Measurements from ENCODE around the gene LNPK. TPM values are rescaled to one million over a fixed set of nuclear protein-coding genes. Genes with fewer than 3 reads are reported as not detected.

LNPK gene
- polyA plus RNA-seq, 1 donor, result 17.9 TPM

- no peak overlapping the region for H3K27ac ChIP-seq (ENCODE audit: low read length)
- no peaks in the 10 kb centered on the region for H3K27me3 ChIP-seq (ENCODE audit: control insufficient read depth, insufficient read depth, low read length)
- peaks cover 6% of the 10 kb centered on the region for H3K36me3 ChIP-seq (ENCODE audit: control insufficient read depth, insufficient read depth, low read length)
- H3K4me3 ChIP-seq (ENCODE audit: low read length), result no peak overlapping the region
- 91% methylated on average over 3 of the region's 3 CpGs for WGBS (ENCODE audit: insufficient coverage, low lambda C conversion rate)
- H3K9me3 ChIP-seq (ENCODE audit: control insufficient read depth, low read depth, low read length), result no peaks in the 10 kb centered on the region
- no peak for DNase-seq
- H3K4me1 ChIP-seq (ENCODE audit: control insufficient read depth, insufficient read depth, low read length), result no peaks in the 10 kb centered on the region
Measured at GRCh38 chr2:175941699-175942098, 60.4 kb downstream of the LNPK start.

GRCh38 chr2:175937216-175937615, 64.9 kb downstream of the LNPK start:
- no peak overlapping the region for H3K4me3 ChIP-seq (ENCODE audit: low read length)
- no peaks in the 10 kb centered on the region for H3K9me3 ChIP-seq (ENCODE audit: control insufficient read depth, low read depth, low read length)
- DNase-seq, result no peak
- no peaks in the 10 kb centered on the region for H3K4me1 ChIP-seq (ENCODE audit: control insufficient read depth, insufficient read depth, low read length)
- H3K27me3 ChIP-seq (ENCODE audit: control insufficient read depth, insufficient read depth, low read length), result no peaks in the 10 kb centered on the region
- H3K36me3 ChIP-seq (ENCODE audit: control insufficient read depth, insufficient read depth, low read length), result peaks cover 9% of the 10 kb centered on the region
- 86% methylated on average over 1 of the region's 2 CpGs for WGBS (ENCODE audit: insufficient coverage, low lambda C conversion rate)
- H3K27ac ChIP-seq (ENCODE audit: low read length), result no peak overlapping the region

- WGBS (ENCODE audit: insufficient coverage, low lambda C conversion rate), result 100% methylated on average over 1 of the region's 3 CpGs
- H3K27me3 ChIP-seq (ENCODE audit: control insufficient read depth, insufficient read depth, low read length), result no peaks in the 10 kb centered on the region
- no peaks in the 10 kb centered on the region for H3K4me1 ChIP-seq (ENCODE audit: control insufficient read depth, insufficient read depth, low read length)
- no peak overlapping the region for H3K4me3 ChIP-seq (ENCODE audit: low read length)
- H3K9me3 ChIP-seq (ENCODE audit: control insufficient read depth, low read depth, low read length), result no peaks in the 10 kb centered on the region
- no peak overlapping the region for H3K27ac ChIP-seq (ENCODE audit: low read length)
- H3K36me3 ChIP-seq (ENCODE audit: control insufficient read depth, insufficient read depth, low read length), result peaks cover 9% of the 10 kb centered on the region
- no peak for DNase-seq
Measured at GRCh38 chr2:175935289-175936181, 66.5 kb downstream of the LNPK start.

- Histone ChIP-seq H3K27ac (ENCODE audit: low read length) (no peak overlapping the region), H3K9me3 (ENCODE audit: control insufficient read depth, low read depth, low read length) (no peaks in the 10 kb centered on the region), H3K36me3 (ENCODE audit: control insufficient read depth, insufficient read depth, low read length) (peaks cover 9% of the 10 kb centered on the region), H3K4me1 (ENCODE audit: control insufficient read depth, insufficient read depth, low read length) (no peaks in the 10 kb centered on the region), H3K4me3 (ENCODE audit: low read length) (no peak overlapping the region), H3K27me3 (ENCODE audit: control insufficient read depth, insufficient read depth, low read length) (no peaks in the 10 kb centered on the region)
- WGBS (ENCODE audit: insufficient coverage, low lambda C conversion rate), result 100% methylated on average over 1 of the region's 2 CpGs
- no peak for DNase-seq
Measured at GRCh38 chr2:175932675-175933074, 69.4 kb downstream of the LNPK start.

- no CpG with 5 or more reads among the region's 2 CpGs for WGBS (ENCODE audit: insufficient coverage, low lambda C conversion rate)
- no peaks in the 10 kb centered on the region for H3K9me3 ChIP-seq (ENCODE audit: control insufficient read depth, low read depth, low read length)
- H3K4me1 ChIP-seq (ENCODE audit: control insufficient read depth, insufficient read depth, low read length), result no peaks in the 10 kb centered on the region
- peaks cover 4% of the 10 kb centered on the region for H3K36me3 ChIP-seq (ENCODE audit: control insufficient read depth, insufficient read depth, low read length)
- H3K4me3 ChIP-seq (ENCODE audit: low read length), result no peak overlapping the region
- no peaks in the 10 kb centered on the region for H3K27me3 ChIP-seq (ENCODE audit: control insufficient read depth, insufficient read depth, low read length)
- H3K27ac ChIP-seq (ENCODE audit: low read length), result no peak overlapping the region
- no peak for DNase-seq
Measured at GRCh38 chr2:175931805-175932204, 70.3 kb downstream of the LNPK start.

- Histone ChIP-seq H3K4me3 (ENCODE audit: low read length) (no peak overlapping the region), H3K9me3 (ENCODE audit: control insufficient read depth, low read depth, low read length) (no peaks in the 10 kb centered on the region), H3K27me3 (ENCODE audit: control insufficient read depth, insufficient read depth, low read length) (no peaks in the 10 kb centered on the region), H3K27ac (ENCODE audit: low read length) (no peak overlapping the region), H3K4me1 (ENCODE audit: control insufficient read depth, insufficient read depth, low read length) (no peaks in the 10 kb centered on the region), H3K36me3 (ENCODE audit: control insufficient read depth, insufficient read depth, low read length) (peaks cover 3% of the 10 kb centered on the region)
- no peak for DNase-seq
- WGBS (ENCODE audit: insufficient coverage, low lambda C conversion rate), result no CpG with 5 or more reads among the region's 1 CpG
Measured at GRCh38 chr2:175930504-175930903, 71.6 kb downstream of the LNPK start.

GRCh38 chr2:175929850-175930249, 72.2 kb downstream of the LNPK start:
- Histone ChIP-seq H3K27ac (ENCODE audit: low read length) (no peak overlapping the region), H3K27me3 (ENCODE audit: control insufficient read depth, insufficient read depth, low read length) (no peaks in the 10 kb centered on the region), H3K9me3 (ENCODE audit: control insufficient read depth, low read depth, low read length) (no peaks in the 10 kb centered on the region), H3K36me3 (ENCODE audit: control insufficient read depth, insufficient read depth, low read length) (no peaks in the 10 kb centered on the region), H3K4me1 (ENCODE audit: control insufficient read depth, insufficient read depth, low read length) (no peaks in the 10 kb centered on the region), H3K4me3 (ENCODE audit: low read length) (no peak overlapping the region)
- no peak for DNase-seq
- WGBS (ENCODE audit: insufficient coverage, low lambda C conversion rate), result no CpG with 5 or more reads among the region's 5 CpGs

GRCh38 chr2:175926272-175926671, 75.8 kb downstream of the LNPK start:
- 86% methylated on average over 2 of the region's 2 CpGs for WGBS (ENCODE audit: insufficient coverage, low lambda C conversion rate)

GRCh38 chr2:175922160-175922559, 79.9 kb downstream of the LNPK start:
- DNase-seq, result no peak
- Histone ChIP-seq H3K27me3 (ENCODE audit: control insufficient read depth, insufficient read depth, low read length) (no peaks in the 10 kb centered on the region), H3K9me3 (ENCODE audit: control insufficient read depth, low read depth, low read length) (no peaks in the 10 kb centered on the region), H3K4me3 (ENCODE audit: low read length) (no peak overlapping the region), H3K27ac (ENCODE audit: low read length) (no peak overlapping the region), H3K4me1 (ENCODE audit: control insufficient read depth, insufficient read depth, low read length) (no peaks in the 10 kb centered on the region), H3K36me3 (ENCODE audit: control insufficient read depth, insufficient read depth, low read length) (no peaks in the 10 kb centered on the region)
- 80% methylated on average over 1 of the region's 2 CpGs for WGBS (ENCODE audit: insufficient coverage, low lambda C conversion rate)

More at GRCh38 chr2:175926272-175926671, 75.8 kb downstream of the LNPK start:
- no peaks in the 10 kb centered on the region for H3K9me3 ChIP-seq (ENCODE audit: control insufficient read depth, low read depth, low read length)
- no peaks in the 10 kb centered on the region for H3K36me3 ChIP-seq (ENCODE audit: control insufficient read depth, insufficient read depth, low read length)
- H3K4me1 ChIP-seq (ENCODE audit: control insufficient read depth, insufficient read depth, low read length), result no peaks in the 10 kb centered on the region
- no peak for DNase-seq
- H3K27ac ChIP-seq (ENCODE audit: low read length), result no peak overlapping the region
- no peaks in the 10 kb centered on the region for H3K27me3 ChIP-seq (ENCODE audit: control insufficient read depth, insufficient read depth, low read length)
- no peak overlapping the region for H3K4me3 ChIP-seq (ENCODE audit: low read length)

- H3K27me3 ChIP-seq (ENCODE audit: control insufficient read depth, insufficient read depth, low read length), result no peaks in the 10 kb centered on the region
- H3K36me3 ChIP-seq (ENCODE audit: control insufficient read depth, insufficient read depth, low read length), result no peaks in the 10 kb centered on the region
- peak in 1 of 2 donors; percentile 16 for DNase-seq
- H3K27ac ChIP-seq (ENCODE audit: low read length), result no peak overlapping the region
- H3K9me3 ChIP-seq (ENCODE audit: control insufficient read depth, low read depth, low read length), result no peaks in the 10 kb centered on the region
- H3K4me3 ChIP-seq (ENCODE audit: low read length), result no peak overlapping the region
- WGBS (ENCODE audit: insufficient coverage, low lambda C conversion rate), result 17% methylated on average over 2 of the region's 3 CpGs
- no peaks in the 10 kb centered on the region for H3K4me1 ChIP-seq (ENCODE audit: control insufficient read depth, insufficient read depth, low read length)
Measured at GRCh38 chr2:175918935-175919334, 83.1 kb downstream of the LNPK start.

- Histone ChIP-seq H3K9me3 (ENCODE audit: control insufficient read depth, low read depth, low read length) (no peaks in the 10 kb centered on the region), H3K27me3 (ENCODE audit: control insufficient read depth, insufficient read depth, low read length) (no peaks in the 10 kb centered on the region), H3K4me1 (ENCODE audit: control insufficient read depth, insufficient read depth, low read length) (no peaks in the 10 kb centered on the region), H3K36me3 (ENCODE audit: control insufficient read depth, insufficient read depth, low read length) (no peaks in the 10 kb centered on the region), H3K4me3 (ENCODE audit: low read length) (no peak overlapping the region), H3K27ac (ENCODE audit: low read length) (no peak overlapping the region)
- no peak for DNase-seq
- WGBS (ENCODE audit: insufficient coverage, low lambda C conversion rate), result 94% methylated on average over 3 of the region's 3 CpGs
Measured at GRCh38 chr2:175914846-175915245, 87.2 kb downstream of the LNPK start.
